Activated CD4-positive, alpha-beta T cell treated with anti-CD3 and anti-CD28 coated beads, Interleukin-2, amount 50 U/mL, for 48 hours (primary cell): ENCODE data around the gene BSND.
"Not testable (repeated sequence)": the region's sequence is repeated elsewhere in the genome, so short reads cannot be mapped to it uniquely, and the experiment has no call there.

ENCODE experiments used
- DNase-seq, 2 experiments: peaks; one replicate each; pipeline ENCODE4 v3.0.0-alpha.2; 2020

BSND gene

DNA sequence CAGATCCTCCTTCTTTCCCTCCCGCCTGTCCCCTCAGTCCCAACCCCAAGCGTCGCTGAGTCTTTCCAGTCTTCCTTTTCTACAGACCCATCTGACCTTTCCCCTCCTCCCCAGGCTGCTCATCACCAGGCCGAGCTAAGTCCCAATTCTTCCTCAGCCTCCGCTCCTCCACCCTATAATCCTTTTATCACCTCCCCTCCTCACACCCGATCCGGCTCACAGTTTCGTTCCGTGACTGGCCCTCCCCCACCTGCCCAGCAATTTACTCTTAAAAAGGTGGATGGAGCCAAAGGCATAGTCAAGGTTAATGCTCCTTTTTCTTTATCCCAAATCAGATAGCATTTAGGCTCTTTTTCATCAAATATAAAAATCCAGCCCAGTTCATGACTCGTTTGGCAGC is 25.4 kb downstream of the BSND start:
- DNase-seq: not testable (repeated sequence)

DNA sequence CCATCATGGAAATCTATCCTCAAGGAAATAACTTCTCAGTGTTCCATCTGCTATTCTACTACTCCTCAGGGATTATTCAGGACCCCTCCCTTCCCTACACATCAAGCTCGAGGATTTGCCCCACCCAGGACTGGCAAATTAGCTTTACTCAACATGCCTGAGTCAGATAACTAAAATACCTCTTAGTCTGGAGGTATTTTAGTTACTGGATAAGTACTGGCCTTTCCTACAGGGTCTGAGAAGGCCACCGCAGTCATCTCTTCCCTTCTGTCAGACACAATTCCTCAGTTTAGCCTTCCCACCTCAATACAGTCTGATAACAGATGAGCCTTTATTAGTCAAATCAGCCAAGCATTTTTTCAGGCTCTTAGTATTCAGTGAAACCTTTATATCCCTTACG is 27.9 kb downstream of the BSND start:
- DNase-seq: not testable (repeated sequence)

DNA sequence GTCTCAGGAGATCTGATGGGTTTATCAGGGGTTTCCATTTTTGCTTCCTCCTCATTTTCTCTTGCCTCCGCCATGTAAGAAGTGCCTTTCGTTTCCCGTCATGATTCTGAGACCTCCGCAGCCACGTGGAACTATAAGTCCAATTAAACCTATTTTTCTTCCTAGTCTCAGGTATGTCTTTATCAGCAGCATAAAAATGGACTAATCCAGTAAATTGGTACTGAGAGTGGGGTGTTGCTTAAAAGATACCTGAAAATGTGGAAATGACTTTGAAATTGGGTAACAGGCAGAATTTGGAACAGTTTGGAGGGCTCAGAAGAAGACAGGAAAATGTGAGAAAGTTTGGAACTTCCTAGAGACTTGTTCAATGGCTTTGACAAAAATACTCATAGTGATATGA is 32.4 kb downstream of the BSND start:
- DNase-seq: not testable (repeated sequence)

DNA sequence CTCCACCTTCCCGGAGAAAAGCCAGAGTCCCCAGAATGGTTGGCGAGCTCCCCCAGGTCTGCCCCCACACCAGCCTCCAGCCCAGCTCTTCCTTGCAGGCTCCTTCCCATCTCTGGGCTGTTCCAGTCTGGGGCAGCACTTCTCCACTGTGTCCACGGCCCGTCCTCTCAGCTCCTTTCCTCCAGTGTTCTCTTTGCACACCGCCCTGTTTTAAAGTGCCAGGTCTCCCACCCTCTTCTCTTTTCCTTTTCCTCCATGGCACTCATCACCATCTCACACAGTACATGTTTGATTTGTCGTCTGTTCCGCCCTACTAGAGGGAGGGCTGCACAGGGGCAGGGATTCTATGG is 34.5 kb downstream of the BSND start:
- DNase-seq: no peak

DNA sequence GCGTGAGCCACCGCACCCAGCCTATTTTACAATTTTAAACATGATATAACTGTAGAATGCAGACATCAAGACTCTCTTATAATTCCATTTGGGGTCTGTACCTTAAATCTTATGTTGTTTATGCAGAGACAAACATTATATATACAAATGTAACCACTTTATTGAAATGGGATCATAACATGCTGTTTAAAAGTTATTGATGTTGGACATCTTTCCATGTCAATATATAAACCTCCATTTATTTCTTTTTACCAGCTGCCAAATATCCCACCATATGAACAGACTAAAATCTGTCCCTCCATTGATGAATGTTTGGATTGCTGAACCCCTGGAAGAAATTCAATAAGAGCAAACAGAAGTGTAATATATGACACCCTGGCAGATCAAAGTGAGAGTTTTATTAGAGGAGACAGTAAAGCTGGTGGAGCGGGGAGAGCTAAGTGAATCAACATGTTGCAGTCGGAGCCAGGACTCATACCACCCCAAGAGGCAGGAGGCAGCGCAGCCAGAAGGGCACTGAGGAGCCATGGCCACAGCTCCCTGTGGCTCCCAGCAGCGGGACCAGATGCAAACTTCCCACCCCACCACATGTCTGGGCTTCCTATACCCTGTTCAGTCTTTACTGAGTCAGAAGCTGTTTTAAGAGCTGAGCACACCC is 35.9 kb downstream of the BSND start:
- DNase-seq: no peak

DNA sequence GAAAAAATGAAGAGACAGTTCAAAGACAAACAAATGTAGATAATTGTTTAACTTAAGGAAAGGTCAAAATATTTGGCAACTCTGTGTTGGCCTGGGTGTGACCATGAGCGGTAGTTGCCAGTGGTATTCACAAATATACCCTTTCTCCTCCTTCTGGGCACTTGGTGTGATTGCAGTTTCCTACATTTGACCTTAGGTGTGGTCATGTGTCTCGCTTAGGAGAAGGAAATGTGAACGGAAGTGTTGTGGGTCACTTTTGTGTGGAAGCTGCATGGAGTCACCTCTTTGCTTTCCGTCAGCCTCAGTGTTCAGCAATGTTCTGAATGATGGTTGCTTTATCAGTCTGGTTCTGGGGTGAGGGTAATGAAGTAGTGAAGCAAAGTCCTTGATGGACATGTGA is 37.2 kb downstream of the BSND start:
- DNase-seq: no peak

DNA sequence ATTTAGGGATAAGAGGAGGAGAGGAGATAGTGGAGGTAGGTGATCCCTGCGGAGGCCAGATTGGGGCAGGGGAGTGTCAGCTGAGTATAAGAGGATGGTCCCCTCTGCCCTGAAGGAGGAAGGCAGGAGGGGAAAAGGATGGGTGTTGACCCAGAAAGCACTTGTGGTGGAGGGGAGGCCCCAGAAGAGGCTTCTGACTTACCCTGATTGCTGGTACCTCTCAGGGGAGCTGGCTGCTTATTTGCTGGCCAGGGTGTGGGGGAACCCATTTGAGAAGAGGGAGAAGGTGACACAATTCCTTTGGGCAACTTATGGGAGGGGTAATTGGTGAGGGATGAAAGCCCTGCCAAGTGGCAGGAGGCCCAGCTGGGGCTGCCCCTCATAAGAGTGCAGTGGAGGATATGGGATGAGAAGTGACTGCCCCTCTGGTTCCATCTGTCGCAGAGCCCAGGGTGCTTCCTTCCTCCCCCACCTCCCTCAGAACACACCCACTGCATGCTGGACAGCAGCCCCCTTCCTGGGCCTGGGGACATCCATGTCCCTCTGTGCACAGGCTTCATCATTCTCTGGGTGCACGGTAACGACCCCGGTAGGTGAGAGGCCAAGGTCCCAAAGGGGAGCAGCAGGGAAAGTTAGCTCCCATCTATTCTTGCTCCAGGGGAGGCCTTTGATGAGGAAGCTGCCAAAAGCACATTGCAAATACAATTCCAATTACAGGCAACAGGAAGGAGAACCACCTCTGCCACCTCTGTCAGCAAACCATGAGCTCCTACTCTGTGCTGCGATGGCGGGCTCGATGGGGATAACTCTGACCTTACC is 39.2 kb downstream of the BSND start:
- DNase-seq: no peak

DNA sequence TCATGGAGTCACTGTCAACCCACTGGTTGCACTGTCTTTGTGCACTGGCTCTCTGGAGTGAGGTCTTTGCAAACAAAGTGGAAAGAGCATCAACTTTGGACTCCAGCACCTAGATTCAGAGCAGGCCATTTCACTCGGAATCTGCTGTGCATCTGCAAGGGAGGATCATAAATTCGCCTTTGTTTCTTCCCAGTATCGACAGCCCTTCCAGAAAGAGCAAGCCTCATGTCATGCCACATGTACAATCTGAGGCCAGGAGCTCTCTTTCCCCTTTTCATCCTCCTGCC is 39.8 kb downstream of the BSND start:
- DNase-seq: no peak

DNA sequence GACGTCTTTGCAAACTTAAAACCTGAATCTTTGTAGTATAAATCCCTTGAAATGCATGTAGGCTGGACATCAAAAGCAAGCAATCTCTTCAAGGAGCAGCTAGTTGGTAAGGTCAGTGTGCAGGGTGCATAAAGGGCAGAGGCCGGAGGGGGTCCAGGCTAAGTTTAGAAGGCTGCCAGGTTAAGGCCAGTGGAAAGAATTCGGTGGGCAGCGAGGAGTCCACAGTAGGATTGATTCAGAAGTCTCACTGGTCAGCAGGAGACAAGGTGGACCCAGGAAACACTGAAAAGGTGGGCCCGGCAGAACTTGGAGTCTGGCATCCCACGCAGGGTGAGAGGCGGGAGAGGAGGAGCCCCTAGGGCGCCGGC is 40.2 kb downstream of the BSND start:
- DNase-seq: no peak

DNA sequence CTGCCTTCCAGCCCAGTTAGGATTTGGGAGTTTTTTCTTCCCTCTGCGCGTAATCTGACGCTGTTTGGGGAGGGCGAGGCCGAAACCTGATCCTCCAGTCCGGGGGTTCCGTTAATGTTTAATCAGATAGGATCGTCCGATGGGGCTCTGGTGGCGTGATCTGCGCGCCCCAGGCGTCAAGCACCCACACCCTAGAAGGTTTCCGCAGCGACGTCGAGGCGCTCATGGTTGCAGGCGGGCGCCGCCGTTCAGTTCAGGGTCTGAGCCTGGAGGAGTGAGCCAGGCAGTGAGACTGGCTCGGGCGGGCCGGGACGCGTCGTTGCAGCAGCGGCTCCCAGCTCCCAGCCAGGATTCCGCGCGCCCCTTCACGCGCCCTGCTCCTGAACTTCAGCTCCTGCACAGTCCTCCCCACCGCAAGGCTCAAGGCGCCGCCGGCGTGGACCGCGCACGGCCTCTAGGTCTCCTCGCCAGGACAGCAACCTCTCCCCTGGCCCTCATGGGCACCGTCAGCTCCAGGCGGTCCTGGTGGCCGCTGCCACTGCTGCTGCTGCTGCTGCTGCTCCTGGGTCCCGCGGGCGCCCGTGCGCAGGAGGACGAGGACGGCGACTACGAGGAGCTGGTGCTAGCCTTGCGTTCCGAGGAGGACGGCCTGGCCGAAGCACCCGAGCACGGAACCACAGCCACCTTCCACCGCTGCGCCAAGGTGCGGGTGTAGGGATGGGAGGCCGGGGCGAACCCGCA is 40.8 kb downstream of the BSND start, which contains the start of gene PCSK9:
Gene PCSK9, plus strand, starts transcription at position 207 of the 741 bp plus-strand sequence. Its CDS starts 290 bp downstream, at position 497.
- DNase-seq: no peak

DNA sequence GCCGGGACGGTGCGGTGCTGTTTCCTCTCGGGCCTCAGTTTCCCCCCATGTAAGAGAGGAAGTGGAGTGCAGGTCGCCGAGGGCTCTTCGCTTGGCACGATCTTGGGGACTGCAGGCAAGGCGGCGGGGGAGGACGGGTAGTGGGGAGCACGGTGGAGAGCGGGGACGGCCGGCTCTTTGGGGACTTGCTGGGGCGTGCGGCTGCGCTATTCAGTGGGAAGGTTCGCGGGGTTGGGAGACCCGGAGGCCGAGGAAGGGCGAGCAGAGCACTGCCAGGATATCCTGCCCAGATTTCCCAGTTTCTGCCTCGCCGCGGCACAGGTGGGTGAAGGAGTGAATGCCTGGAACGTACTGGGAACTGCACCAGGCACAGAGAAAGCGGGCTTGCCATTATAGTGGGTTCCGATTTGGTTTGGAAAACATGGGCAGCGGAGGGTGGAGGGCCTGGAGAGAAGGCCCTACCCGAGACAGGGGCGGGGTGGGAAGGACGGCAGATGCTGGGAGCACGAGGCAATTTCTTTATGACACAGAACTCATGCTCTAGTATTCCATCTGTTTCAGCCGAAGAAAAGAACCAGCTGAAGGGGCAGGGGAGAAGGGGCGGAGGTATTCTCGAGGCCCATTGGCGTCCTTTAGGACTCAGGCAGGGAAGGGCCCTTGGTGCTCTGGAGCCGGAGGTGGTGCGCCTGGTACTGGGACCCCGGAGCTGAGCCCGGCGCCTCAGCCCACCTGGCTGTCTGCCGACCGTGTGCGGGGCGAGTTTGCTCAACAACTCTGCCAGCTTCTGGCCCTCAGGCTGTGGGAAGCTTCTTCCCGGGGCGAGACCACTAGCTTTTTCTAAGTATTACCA is 41.6 kb downstream of the BSND start:
- DNase-seq: no peak

DNA sequence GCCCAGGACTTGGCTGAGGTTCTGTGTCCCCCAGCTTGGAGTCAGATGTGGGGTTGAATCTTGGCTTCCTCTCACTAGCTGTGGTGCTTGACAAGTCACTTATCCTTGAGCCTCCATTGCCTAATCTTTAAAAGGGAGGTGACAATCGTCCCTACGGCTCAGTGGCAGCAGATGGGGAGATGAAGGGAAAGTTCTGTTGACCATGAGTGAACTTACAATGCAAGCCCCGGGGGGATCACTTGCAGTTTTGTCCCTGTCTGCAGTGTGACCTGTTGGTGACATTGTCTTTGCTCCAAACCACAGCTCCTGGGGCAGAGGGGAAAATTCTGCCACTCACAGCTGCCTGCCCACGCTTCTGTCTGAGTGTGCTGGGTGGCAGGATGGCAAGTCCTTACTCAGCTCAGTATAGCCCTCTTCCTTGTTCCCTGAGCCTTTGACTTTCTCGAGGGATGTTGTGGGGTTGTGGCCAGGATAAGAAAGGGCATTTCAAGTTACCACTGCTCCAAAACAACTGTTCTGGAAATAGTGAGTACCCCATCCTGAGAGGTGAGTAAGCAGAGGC is 42.3 kb downstream of the BSND start:
- DNase-seq: no peak

DNA sequence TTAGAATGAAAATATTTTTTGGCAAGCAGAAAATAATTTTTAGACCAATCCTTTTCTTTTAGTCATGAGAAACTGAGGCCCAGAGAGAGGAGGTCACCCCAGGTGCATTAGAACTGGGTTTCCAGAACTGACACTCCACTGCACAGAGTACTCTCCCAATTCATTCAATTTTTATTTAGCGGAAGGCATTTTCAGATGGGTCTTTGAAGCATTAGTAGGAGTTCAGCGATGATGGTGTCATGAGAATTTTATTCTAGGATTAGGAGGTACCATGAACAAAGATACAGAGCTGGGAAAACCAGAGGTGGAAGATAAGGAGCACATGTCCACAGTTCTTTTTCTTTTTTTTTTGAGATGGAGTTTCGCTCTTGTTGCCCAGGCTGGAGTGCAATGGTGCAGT is 42.9 kb downstream of the BSND start:
- DNase-seq: no peak

DNA sequence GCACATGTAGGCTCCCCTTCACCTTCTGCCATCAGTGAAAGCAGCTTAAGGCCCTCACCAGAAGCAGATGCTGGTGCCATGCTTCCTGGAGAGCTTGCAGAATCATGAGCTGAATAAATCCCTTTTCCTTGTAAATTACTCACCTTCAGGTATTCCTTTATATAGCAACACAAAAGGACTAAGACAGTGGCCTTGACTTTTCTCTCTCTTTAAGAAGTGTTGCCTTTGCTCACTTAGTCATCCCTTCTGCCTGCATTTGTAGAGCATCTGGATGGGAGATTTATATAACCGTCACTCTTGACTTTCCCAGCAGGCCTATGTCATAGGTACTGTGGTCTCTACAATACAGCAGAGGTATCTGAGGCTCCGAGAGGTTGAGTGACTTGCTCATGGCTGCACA is 44.3 kb downstream of the BSND start:
- DNase-seq: no peak

DNA sequence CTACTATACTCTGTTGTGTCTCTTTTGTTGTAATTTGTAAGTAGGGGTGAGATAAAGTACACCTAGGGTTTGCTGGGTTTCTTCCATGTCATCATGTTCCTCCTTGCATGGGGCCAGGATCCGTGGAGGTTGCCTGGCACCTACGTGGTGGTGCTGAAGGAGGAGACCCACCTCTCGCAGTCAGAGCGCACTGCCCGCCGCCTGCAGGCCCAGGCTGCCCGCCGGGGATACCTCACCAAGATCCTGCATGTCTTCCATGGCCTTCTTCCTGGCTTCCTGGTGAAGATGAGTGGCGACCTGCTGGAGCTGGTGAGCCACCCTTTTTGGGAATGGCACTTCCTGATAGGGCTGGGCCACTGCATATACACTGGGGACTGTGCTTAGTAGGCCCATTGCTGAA is 45.0 kb downstream of the BSND start:
- DNase-seq: no peak

DNA sequence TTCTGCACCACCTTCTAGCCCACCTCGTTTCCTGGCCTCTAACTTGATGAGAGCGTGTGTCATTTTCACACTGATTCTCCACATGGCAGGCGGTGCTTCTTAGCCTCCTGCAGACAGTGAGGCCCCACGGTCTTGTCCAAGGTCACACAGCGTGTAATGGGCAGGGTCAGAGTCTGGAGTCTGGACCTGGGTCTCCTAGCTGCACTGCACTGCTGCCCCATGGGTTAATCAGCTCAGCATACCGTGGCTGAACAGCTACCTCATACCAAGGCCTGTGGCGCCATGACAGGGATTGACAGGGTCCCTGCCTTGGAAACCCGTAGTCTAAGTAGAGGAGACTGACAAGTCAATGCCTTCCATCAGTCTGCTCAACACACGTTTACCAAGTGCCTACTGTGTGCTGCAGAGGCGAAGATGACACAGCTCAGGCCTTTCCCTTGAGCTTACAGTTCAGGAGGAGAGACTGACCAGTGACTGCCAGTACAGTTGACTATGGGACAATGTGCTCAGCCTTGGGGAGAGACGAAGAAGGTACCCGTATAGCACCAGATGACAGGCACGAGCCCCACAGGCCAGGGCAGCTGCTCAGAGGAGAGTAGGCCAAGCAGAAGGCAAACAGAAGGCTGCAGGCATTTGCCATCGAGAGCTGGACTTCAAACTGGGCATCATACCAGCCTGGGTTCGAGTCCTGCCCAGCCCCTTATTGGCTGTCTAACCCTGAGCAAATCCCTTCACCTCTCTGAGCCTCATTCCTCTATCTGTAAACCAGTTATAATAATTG is 46.1 kb downstream of the BSND start:
- DNase-seq: no peak

DNA sequence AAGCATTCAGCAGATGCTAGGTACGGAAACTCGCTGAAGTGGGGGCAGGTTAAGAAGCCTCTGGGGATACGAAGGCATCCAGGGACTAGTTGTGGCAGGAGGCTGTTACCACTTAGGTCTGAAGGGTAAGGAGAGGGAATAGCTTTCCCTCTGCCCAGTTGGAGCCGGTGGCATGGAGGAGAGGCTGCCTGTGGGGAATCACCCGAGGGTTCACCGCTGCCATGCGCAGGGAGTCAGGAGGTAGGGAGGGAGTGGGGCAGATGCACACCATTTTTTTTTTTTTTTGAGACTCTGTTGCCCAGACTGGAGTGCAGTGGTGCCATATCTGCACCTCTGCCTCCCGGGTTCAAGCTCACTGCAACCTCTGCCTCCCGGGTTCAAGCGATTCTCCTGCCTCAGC is 46.7 kb downstream of the BSND start:
- no peak for DNase-seq

DNA sequence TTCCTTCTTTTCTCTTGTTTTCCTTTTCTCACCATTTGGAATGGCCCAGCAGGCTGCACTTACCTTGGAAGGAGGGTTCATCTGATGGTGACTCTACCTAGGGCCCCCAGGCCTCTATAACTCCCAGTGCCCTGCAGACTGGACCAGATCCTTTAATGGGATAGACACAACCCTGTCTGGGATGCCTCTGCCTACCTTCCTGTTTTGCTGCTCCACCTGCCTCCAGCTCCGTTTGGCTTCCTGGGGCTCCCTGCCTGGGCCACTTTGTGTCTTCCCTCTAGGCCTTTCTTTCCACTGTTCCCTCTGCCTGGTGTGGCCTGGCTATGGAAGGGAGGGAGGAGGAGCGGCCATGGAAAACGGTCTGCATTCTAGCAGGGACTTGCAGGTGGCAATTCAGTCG is 48.1 kb downstream of the BSND start:
- no peak for DNase-seq

DNA sequence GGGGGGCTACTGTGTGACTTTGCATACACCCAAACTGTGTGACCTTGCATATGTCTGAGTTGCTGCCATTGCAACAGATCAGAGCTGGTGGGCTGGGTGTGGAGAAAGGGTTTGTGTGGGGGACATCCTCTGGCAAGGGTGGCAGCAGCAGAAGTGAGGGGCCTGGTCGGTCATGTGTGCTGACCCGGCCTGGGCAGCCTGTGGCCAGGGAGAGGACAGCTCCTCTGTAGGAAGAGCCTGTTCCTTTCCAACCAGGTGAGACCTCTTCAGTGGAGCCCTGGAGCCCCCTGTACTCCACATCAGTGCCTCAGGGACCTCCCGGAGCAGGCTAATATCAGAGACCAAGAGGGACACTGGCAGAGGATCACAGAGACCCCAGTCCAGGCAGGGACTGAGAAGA is 48.9 kb downstream of the BSND start:
- no peak for DNase-seq

DNA sequence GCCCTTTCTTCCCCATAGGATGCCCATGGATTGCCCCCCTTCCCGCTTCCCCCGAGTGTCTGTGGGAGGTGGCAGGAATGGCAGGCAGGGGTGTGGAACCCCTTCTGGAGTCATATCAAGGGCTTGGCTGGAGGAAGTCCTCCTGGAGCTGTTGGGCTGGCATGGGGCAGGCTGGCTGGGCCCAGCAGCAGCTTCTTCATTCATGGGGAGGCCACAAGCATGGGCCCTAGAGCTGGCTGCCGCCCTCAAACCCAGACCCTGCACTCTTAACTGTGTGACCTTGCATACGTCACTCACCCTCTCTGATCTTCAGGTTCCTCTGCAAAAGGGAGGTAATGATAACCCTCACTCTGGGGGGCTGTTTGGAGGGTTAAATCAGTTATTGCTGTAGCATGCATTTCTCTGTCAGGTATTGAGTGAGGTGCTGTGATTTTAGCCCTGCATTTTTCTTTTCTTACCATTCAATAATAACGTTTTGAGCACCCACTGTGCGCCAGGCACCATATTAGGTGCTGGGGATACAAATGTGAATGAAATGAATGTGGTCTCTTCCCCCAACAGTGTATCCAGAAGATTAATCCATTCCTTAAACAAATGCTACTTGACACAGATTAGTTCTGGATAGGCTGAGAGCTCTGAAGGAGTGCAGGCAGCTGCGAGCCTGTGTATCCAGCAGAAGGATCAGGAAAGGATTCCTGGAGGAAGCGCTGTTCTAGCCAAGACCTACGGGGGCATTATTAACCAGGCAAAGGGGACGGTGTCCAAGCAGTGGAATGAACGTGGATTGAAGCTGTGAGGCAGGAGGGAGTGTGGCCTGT is 49.9 kb downstream of the BSND start:
- no peak for DNase-seq

DNA sequence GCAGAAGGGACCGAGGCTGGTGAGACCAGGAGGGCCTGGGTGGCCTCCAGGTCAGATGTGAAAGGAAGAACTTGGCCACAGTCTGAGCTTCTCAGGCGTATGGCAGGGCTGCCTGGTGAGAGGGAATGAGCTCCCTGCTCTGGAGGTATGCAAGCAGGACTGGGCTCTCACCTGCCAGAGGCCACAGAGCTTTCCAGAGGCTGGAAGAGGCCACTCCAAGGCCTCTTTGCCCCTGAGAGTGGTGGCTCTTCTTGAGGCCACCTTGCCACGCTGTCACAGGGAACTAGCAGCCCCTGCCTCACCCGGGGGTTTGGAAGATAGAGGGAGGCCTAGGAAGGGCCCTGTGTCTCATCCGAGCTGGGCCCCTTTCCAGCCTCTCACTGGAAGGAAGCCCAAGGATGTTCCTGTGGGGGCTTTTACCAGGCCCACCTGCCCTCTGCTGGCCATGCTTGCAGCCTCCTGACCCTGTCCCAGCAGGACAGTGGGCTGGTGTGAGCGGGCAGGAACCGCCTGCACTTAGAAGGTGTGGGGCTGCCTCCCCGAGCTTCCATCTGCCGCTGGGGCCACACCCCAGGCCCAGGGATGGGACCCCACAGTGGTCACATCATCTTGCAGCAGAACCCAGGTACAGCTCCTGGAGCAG is 50.7 kb downstream of the BSND start:
- no peak for DNase-seq
